BJ (cell line): ENCODE data around the gene IKBKG. TPM values are rescaled to one million over a fixed set of nuclear protein-coding genes. Genes with fewer than 3 reads are reported as not detected.

Experiments used
- CTCF ChIA-PET: fragments of 350-600 bp; formaldehyde crosslinking; extraction: SDS; loops from one replicate; lab custom pipeline; 2021; ENCODE audit warnings: antibody characterized with exemption, inconsistent platforms; lab: Yijun Ruan, JAX
- POLR2A ChIA-PET: fragments of 300-600 bp; sonication (Branson Sonifier 250); formaldehyde crosslinking; extraction: SDS; loops from one replicate; lab custom pipeline; 2021; ENCODE audit warnings: antibody characterized with exemption; lab: Charles Lee
- DNase-seq: peaks from one replicate; pipeline ENCODE4 v3.0.0-alpha.2; 2011; ENCODE audit warnings: low read depth
- H3K27me3 ChIP-seq: 2 replicates; pipeline ENCODE4 v1.6.0; 2011; ENCODE audit warnings: low read length; ENCODE audit not compliant: control insufficient read depth, insufficient read depth
- H3K36me3 ChIP-seq: 2 replicates; pipeline ENCODE4 v1.5.1; 2011; ENCODE audit warnings: low read length; ENCODE audit not compliant: control insufficient read depth, insufficient read depth
- H3K4me3 ChIP-seq: 2 replicates; pipeline ENCODE4 v1.5.1; 2011; ENCODE audit warnings: low read depth, mild to moderate bottlenecking, control low read depth, low read length
- CTCF ChIP-seq: IDR thresholded peaks from 2 replicates; pipeline ENCODE4 v1.5.1; 2011; ENCODE audit warnings: low read depth, mild to moderate bottlenecking, control low read depth, inconsistent platforms, low read length, moderate library complexity; ENCODE audit not compliant: insufficient read depth
- polyA plus RNA-seq: library from polyadenylated mRNA; depleted of rRNA; stranded (reverse); fragments of >200 nt; gene quantifications from 2 replicates; pipeline ENCODE4 v1.2.3, GENCODE V29; 2011

The IKBKG gene
- polyA plus RNA-seq, 1 experiment = 38.8 TPM

GRCh38 chrX:154506483-154507332, 40.7 kb upstream of the IKBKG start:
- Histone ChIP-seq H3K4me3 (no peak overlapping the region), H3K27me3 (no peaks in the 10 kb centered on the region), H3K36me3 (peaks cover 2% of the 10 kb centered on the region)
- TF ChIP-seq CTCF = no peak
- CTCF ChIA-PET = no interaction called here
- POLR2A ChIA-PET = no interaction called here
- no peak for DNase-seq

- no peaks in the 10 kb centered on the region for H3K27me3 ChIP-seq
- ChIA-PET CTCF (no interaction called here), POLR2A (no interaction called here)
- H3K36me3 ChIP-seq = peaks cover 2% of the 10 kb centered on the region
- TF ChIP-seq CTCF = no peak
- DNase-seq = no peak
- no peak overlapping the region for H3K4me3 ChIP-seq
Observed at GRCh38 chrX:154507673-154508383, 39.6 kb upstream of the IKBKG start.

GRCh38 chrX:154508384-154508745, 39.1 kb upstream of the IKBKG start:
- ChIA-PET POLR2A (no interaction called here), CTCF (no interaction called here)
- no peak for TF ChIP-seq CTCF
- no peak overlapping the region for H3K4me3 ChIP-seq
- peaks cover 2% of the 10 kb centered on the region for H3K36me3 ChIP-seq
- DNase-seq = no peak
- no peaks in the 10 kb centered on the region for H3K27me3 ChIP-seq

- CTCF ChIA-PET = no interaction called here
- TF ChIP-seq CTCF = no peak
- POLR2A ChIA-PET = no interaction called here
- H3K4me3 ChIP-seq = no peak overlapping the region
- no peak for DNase-seq
- H3K27me3 ChIP-seq = no peaks in the 10 kb centered on the region
- H3K36me3 ChIP-seq = peaks cover 2% of the 10 kb centered on the region
Observed at GRCh38 chrX:154509455-154509854, 38.0 kb upstream of the IKBKG start.

GRCh38 chrX:154511761-154512160, 35.7 kb upstream of the IKBKG start:
- H3K4me3 ChIP-seq = no peak overlapping the region
- no peak for DNase-seq
- H3K36me3 ChIP-seq = peaks cover 2% of the 10 kb centered on the region
- no peak for TF ChIP-seq CTCF
- CTCF ChIA-PET = interaction anchor here (0.6 kb wide), 1 partner anchor 35 kb away, joined by 3 read pairs; the partner anchor contains the start of gene IKBKG
- POLR2A ChIA-PET = no interaction called here
- H3K27me3 ChIP-seq = no peaks in the 10 kb centered on the region
